IPS-18a (cell line): ENCODE results near the gene CRYL1.

Experiments
- H3K27ac ChIP-seq: one replicate; pipeline ENCODE4 v1.5.1; 2013; ENCODE audit warnings: low read length
- H3K27me3 ChIP-seq: one replicate; pipeline ENCODE4 v1.6.1; 2013; ENCODE audit warnings: mild to moderate bottlenecking, low read length; ENCODE audit not compliant: control insufficient read depth, insufficient read depth
- H3K36me3 ChIP-seq: one replicate; pipeline ENCODE4 v1.6.1; 2013; ENCODE audit warnings: low read depth, low read length; ENCODE audit not compliant: control insufficient read depth
- H3K4me1 ChIP-seq: one replicate; pipeline ENCODE4 v1.6.1; 2013; ENCODE audit warnings: low read depth, low read length; ENCODE audit not compliant: control insufficient read depth
- H3K4me3 ChIP-seq: one replicate; pipeline ENCODE4 v1.5.1; 2013; ENCODE audit warnings: low read length
- H3K9ac ChIP-seq: one replicate; pipeline ENCODE4 v1.6.1; 2013; ENCODE audit warnings: mild to moderate bottlenecking, low read length, moderate library complexity
- H3K9me3 ChIP-seq: one replicate; pipeline ENCODE4 v1.6.1; 2013; ENCODE audit warnings: low read depth, low read length; ENCODE audit not compliant: control insufficient read depth

The CRYL1 gene

GRCh38 chr13:20525601-20526544, at the start of gene CRYL1:
Gene CRYL1 (minus strand): TSS chr13:20525857. CDS start chr13:20525794, 63 bp downstream.
- Histone ChIP-seq H3K9me3 (no peaks in the 10 kb centered on the region), H3K9ac (no peak within 1 kb of the TSS), H3K36me3 (no peaks in the 10 kb centered on the region), H3K27ac (no peak within 1 kb of the TSS), H3K4me1 (peaks cover 9% of the 10 kb centered on the region), H3K4me3 (peak within 1 kb of the TSS; percentile 61), H3K27me3 (peaks cover 83% of the 10 kb centered on the region)

GRCh38 chr13:20573636-20574035, 48.0 kb upstream of the CRYL1 start:
- H3K4me3 ChIP-seq: no peak overlapping the region
- no peak overlapping the region for H3K27ac ChIP-seq
- H3K9ac ChIP-seq: no peak overlapping the region
- no peaks in the 10 kb centered on the region for H3K9me3 ChIP-seq
- no peaks in the 10 kb centered on the region for H3K36me3 ChIP-seq
- no peaks in the 10 kb centered on the region for H3K4me1 ChIP-seq
- H3K27me3 ChIP-seq: no peaks in the 10 kb centered on the region

GRCh38 chr13:20573186-20573585, 47.5 kb upstream of the CRYL1 start:
- no peak overlapping the region for H3K9ac ChIP-seq
- H3K27ac ChIP-seq: no peak overlapping the region
- peaks cover 1% of the 10 kb centered on the region for H3K4me1 ChIP-seq
- no peaks in the 10 kb centered on the region for H3K27me3 ChIP-seq
- H3K36me3 ChIP-seq: no peaks in the 10 kb centered on the region
- H3K9me3 ChIP-seq: no peaks in the 10 kb centered on the region
- H3K4me3 ChIP-seq: no peak overlapping the region

- Histone ChIP-seq H3K27ac (no peak overlapping the region), H3K36me3 (no peaks in the 10 kb centered on the region), H3K27me3 (no peaks in the 10 kb centered on the region), H3K4me1 (peaks cover 7% of the 10 kb centered on the region), H3K9me3 (no peaks in the 10 kb centered on the region), H3K9ac (no peak overlapping the region), H3K4me3 (no peak overlapping the region)
These were observed 46.0 kb upstream of the CRYL1 start for GRCh38 chr13:20571676-20572075.

- H3K36me3 ChIP-seq: no peaks in the 10 kb centered on the region
- no peak overlapping the region for H3K27ac ChIP-seq
- peaks cover 7% of the 10 kb centered on the region for H3K4me1 ChIP-seq
- no peaks in the 10 kb centered on the region for H3K9me3 ChIP-seq
- no peak overlapping the region for H3K4me3 ChIP-seq
- H3K9ac ChIP-seq: no peak overlapping the region
- H3K27me3 ChIP-seq: no peaks in the 10 kb centered on the region
These were observed 44.9 kb upstream of the CRYL1 start for GRCh38 chr13:20570517-20570916.

GRCh38 chr13:20567881-20568528, 42.3 kb upstream of the CRYL1 start:
- Histone ChIP-seq H3K27me3 (no peaks in the 10 kb centered on the region), H3K4me1 (peaks cover 7% of the 10 kb centered on the region), H3K36me3 (no peaks in the 10 kb centered on the region), H3K4me3 (peak overlapping the region; percentile 89), H3K9ac (peak overlapping the region; percentile 77), H3K9me3 (no peaks in the 10 kb centered on the region), H3K27ac (no peak overlapping the region)

- H3K9me3 ChIP-seq: no peaks in the 10 kb centered on the region
- H3K9ac ChIP-seq: peak within 1 kb of the TSS; percentile 77
- H3K27me3 ChIP-seq: no peaks in the 10 kb centered on the region
- H3K36me3 ChIP-seq: no peaks in the 10 kb centered on the region
- no peak within 1 kb of the TSS for H3K27ac ChIP-seq
- peaks cover 7% of the 10 kb centered on the region for H3K4me1 ChIP-seq
- H3K4me3 ChIP-seq: peak within 1 kb of the TSS; percentile 89
These were observed 41.5 kb upstream of the CRYL1 start, which contains the start of gene IFT88 for GRCh38 chr13:20566898-20567874. Gene IFT88 (plus strand): TSS chr13:20567157. CDS start chr13:20574386, 7,229 bp downstream.

GRCh38 chr13:20566468-20566897, 40.8 kb upstream of the CRYL1 start:
- H3K9me3 ChIP-seq: no peaks in the 10 kb centered on the region
- H3K36me3 ChIP-seq: no peaks in the 10 kb centered on the region
- no peak overlapping the region for H3K27ac ChIP-seq
- peak overlapping the region; percentile 36 for H3K9ac ChIP-seq
- peaks cover 7% of the 10 kb centered on the region for H3K4me1 ChIP-seq
- no peaks in the 10 kb centered on the region for H3K27me3 ChIP-seq
- H3K4me3 ChIP-seq: peak overlapping the region; percentile 89

GRCh38 chr13:20565115-20565736, 39.6 kb upstream of the CRYL1 start:
- H3K27me3 ChIP-seq: no peaks in the 10 kb centered on the region
- no peak overlapping the region for H3K27ac ChIP-seq
- H3K36me3 ChIP-seq: no peaks in the 10 kb centered on the region
- no peak overlapping the region for H3K9ac ChIP-seq
- H3K9me3 ChIP-seq: no peaks in the 10 kb centered on the region
- no peak overlapping the region for H3K4me3 ChIP-seq
- H3K4me1 ChIP-seq: peaks cover 7% of the 10 kb centered on the region

- H3K4me1 ChIP-seq: no peaks in the 10 kb centered on the region
- no peak overlapping the region for H3K27ac ChIP-seq
- H3K36me3 ChIP-seq: no peaks in the 10 kb centered on the region
- H3K9ac ChIP-seq: no peak overlapping the region
- no peaks in the 10 kb centered on the region for H3K9me3 ChIP-seq
- H3K4me3 ChIP-seq: no peak overlapping the region
- H3K27me3 ChIP-seq: no peaks in the 10 kb centered on the region
These were observed 36.1 kb upstream of the CRYL1 start for GRCh38 chr13:20561741-20562140.
